Measurements from ENCODE around the gene SRL. TPM values are rescaled to one million over a fixed set of nuclear protein-coding genes. Genes with fewer than 3 reads are reported as not detected.

SRL gene
- total RNA-seq, 4 donors from 2014 or later = 0.35 to 1.7 (median 0.63) TPM

GRCh38 chr16:4231886-4232285 lies 10.0 kb downstream of the SRL start:
- Histone ChIP-seq H3K27me3 (no peaks in the 10 kb centered on the region), H3K4me1 (no peaks in the 10 kb centered on the region), H3K27ac (no peak overlapping the region), H3K4me3 (no peak overlapping the region), H3K36me3 (no peaks in the 10 kb centered on the region), H3K9me3 (no peaks in the 10 kb centered on the region)
- DNase-seq = no peak
- no peak for TF ChIP-seq POLR2A (IDR thresholded peaks at IDR 0.05)
- TF ChIP-seq, protein P1, sequence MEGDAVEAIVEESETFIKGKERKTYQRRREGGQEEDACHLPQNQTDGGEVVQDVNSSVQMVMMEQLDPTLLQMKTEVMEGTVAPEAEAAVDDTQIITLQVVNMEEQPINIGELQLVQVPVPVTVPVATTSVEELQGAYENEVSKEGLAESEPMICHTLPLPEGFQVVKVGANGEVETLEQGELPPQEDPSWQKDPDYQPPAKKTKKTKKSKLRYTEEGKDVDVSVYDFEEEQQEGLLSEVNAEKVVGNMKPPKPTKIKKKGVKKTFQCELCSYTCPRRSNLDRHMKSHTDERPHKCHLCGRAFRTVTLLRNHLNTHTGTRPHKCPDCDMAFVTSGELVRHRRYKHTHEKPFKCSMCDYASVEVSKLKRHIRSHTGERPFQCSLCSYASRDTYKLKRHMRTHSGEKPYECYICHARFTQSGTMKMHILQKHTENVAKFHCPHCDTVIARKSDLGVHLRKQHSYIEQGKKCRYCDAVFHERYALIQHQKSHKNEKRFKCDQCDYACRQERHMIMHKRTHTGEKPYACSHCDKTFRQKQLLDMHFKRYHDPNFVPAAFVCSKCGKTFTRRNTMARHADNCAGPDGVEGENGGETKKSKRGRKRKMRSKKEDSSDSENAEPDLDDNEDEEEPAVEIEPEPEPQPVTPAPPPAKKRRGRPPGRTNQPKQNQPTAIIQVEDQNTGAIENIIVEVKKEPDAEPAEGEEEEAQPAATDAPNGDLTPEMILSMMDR (IDR thresholded peaks at IDR 0.05) = no peak

GRCh38 chr16:4231367-4231766 lies 10.5 kb downstream of the SRL start:
- no peaks in the 10 kb centered on the region for H3K36me3 ChIP-seq
- H3K4me3 ChIP-seq = no peak overlapping the region
- H3K4me1 ChIP-seq = no peaks in the 10 kb centered on the region
- no peak overlapping the region for H3K27ac ChIP-seq
- no peaks in the 10 kb centered on the region for H3K9me3 ChIP-seq
- DNase-seq = no peak
- H3K27me3 ChIP-seq = no peaks in the 10 kb centered on the region
- TF ChIP-seq, protein P1 (IDR thresholded peaks at IDR 0.05) = no peak
- no peak for TF ChIP-seq POLR2A (IDR thresholded peaks at IDR 0.05)

DNA sequence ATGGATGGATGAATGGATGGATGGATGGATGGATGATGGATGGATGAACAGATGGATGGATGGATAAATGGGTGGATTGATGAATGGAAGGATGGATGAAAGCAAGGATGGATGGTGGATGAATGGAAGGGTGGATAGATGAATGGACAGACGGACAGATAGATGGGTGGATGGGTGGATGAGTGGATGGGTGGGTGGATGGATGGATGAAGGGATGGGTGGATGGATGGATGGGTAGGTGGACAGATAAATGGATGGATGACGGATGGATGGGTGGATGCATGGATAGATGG lies 14.9 kb downstream of the SRL start:
- H3K4me1 ChIP-seq = no peaks in the 10 kb centered on the region
- H3K4me3 ChIP-seq = no peak overlapping the region
- no peak for TF ChIP-seq POLR2A (IDR thresholded peaks at IDR 0.05)
- TF ChIP-seq, protein P1 (IDR thresholded peaks at IDR 0.05) = no peak
- DNase-seq = no peak
- no peak overlapping the region for H3K27ac ChIP-seq
- H3K9me3 ChIP-seq = no peaks in the 10 kb centered on the region
- H3K27me3 ChIP-seq = no peaks in the 10 kb centered on the region
- no peaks in the 10 kb centered on the region for H3K36me3 ChIP-seq

DNA sequence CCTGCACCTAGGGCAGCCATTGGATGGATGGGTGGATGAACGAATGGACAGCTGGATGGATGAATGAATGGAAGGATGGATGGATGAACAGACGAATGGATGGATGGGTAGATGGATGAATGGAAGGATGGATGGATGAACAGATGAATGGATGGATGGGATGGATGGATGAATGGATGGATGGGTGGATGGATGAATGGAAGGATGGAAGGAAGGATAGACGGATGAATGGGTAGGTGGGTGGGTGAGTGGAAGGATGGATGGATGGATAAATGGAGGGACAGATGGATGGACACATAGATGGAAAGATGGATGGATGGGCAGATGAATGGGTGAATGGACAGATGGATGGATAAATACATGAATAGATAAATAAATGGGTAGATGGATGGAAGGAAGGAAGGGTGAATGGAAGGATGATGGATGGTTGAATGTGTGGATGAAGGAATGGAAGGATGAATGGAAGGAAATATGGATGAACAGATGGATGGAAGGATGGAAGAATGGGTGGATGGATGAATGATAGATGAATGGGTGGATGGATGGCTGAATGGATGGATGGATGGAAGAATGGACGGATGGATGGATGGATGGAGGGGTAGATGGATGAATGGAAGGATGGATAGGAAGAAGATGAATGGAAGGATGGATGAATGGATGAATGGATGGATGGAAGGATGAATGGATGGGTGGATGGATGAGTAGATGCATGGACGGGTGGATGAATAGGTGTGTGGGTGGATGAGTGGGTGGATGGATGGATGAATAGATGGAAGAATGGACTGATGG lies 15.4 kb downstream of the SRL start:
- Histone ChIP-seq H3K9me3 (no peaks in the 10 kb centered on the region), H3K36me3 (no peaks in the 10 kb centered on the region), H3K4me1 (no peaks in the 10 kb centered on the region)

DNA sequence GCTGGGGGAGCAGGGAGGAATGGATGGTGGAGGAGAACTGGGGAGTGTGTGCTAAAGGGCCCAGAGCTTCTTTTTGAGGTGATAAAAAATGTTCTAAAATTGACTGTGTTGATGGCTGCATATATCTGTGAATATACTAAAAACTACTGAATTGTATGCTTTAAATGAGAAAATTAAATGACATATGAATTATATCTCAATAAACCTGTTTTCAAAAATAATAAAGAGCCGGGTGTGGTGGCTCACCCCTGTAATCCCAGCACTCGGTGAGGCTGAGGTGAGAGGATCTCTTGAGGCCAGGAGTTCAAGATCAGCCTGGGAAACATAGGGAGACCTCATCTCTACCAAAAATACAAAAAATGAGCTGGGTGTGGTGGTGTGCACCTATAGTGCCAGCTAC lies 16.8 kb downstream of the SRL start:
- Histone ChIP-seq H3K27me3 (no peaks in the 10 kb centered on the region), H3K36me3 (no peaks in the 10 kb centered on the region), H3K4me1 (no peaks in the 10 kb centered on the region), H3K27ac (no peak overlapping the region), H3K4me3 (no peak overlapping the region), H3K9me3 (no peaks in the 10 kb centered on the region)
- no peak for TF ChIP-seq POLR2A (IDR thresholded peaks at IDR 0.05)
- TF ChIP-seq, protein P1 (IDR thresholded peaks at IDR 0.05) = no peak
- DNase-seq = no peak

More for the DNA sequence above, 15.4 kb downstream of the SRL start:
- H3K27ac ChIP-seq = no peak overlapping the region
- H3K27me3 ChIP-seq = no peaks in the 10 kb centered on the region
- no peak for DNase-seq
- no peak overlapping the region for H3K4me3 ChIP-seq
- TF ChIP-seq, protein P1 (IDR thresholded peaks at IDR 0.05) = no peak
- TF ChIP-seq POLR2A (IDR thresholded peaks at IDR 0.05) = no peak
